ENCODE data around the gene B4GALT1. TPM values are rescaled to one million over a fixed set of nuclear protein-coding genes. Genes with fewer than 3 reads are reported as not detected.

B4GALT1 gene
- total RNA-seq, 1 experiment from 2014 or later, result 121 TPM

- H3K27ac Mint-ChIP-seq (ENCODE audit: unreplicated experiment), result no peak overlapping the region
- Histone ChIP-seq H3K4me3 (ENCODE audit: low read depth, low read length) (no peak overlapping the region), H3K9me3 (no peaks in the 10 kb centered on the region), H3K4me1 (peaks cover 45% of the 10 kb centered on the region), H3K27me3 (replicated peaks; ENCODE audit: control insufficient read depth, insufficient read depth, low read length) (no peaks in the 10 kb centered on the region), H3K36me3 (ENCODE audit: control insufficient read depth, insufficient read depth, low read length) (no peaks in the 10 kb centered on the region)
- intact Hi-C loops (cut with micrococcal nuclease; ENCODE audit: unreplicated experiment), result no loop called here
- H3K27me3 Mint-ChIP-seq (ENCODE audit: insufficient read depth, unreplicated experiment), result no peaks in the 10 kb centered on the region
- BruUV-seq (replicated peaks), result no TSS peak
- TF ChIP-seq CTCF (IDR thresholded peaks at IDR 0.05; ENCODE audit: insufficient read depth in 1 of 2, low read depth in 1 of 2, low read length in 1 of 2, severe bottlenecking in 1 of 2, unreplicated experiment in 1 of 2), result no peak
- H3K9me3 Mint-ChIP-seq (ENCODE audit: unreplicated experiment), result no peaks in the 10 kb centered on the region
- ChIA-PET CTCF (no interaction called here), POLR2A (interaction anchor here (0.6 kb wide), 1 partner anchor 309 kb away, joined by 4 read pairs; no protein-coding TSS in a partner anchor)
- peaks cover 14% of the 10 kb centered on the region for H3K36me3 Mint-ChIP-seq (ENCODE audit: insufficient read depth, unreplicated experiment)
- DNase-seq, result no peak
- H3K4me3 Mint-ChIP-seq (ENCODE audit: unreplicated experiment), result no peak overlapping the region
- peaks cover 39% of the 10 kb centered on the region for H3K4me1 Mint-ChIP-seq (ENCODE audit: low read depth, unreplicated experiment)
These were observed 18.6 kb downstream of the B4GALT1 start for GRCh38 chr9:33148367-33149014.

GRCh38 chr9:33147416-33148169 is 19.5 kb downstream of the B4GALT1 start:
- ChIA-PET CTCF (no interaction called here), POLR2A (no interaction called here)
- Mint-ChIP-seq H3K27ac (ENCODE audit: unreplicated experiment) (no peak overlapping the region), H3K9me3 (ENCODE audit: unreplicated experiment) (no peaks in the 10 kb centered on the region), H3K36me3 (ENCODE audit: insufficient read depth, unreplicated experiment) (peaks cover 19% of the 10 kb centered on the region), H3K4me3 (ENCODE audit: unreplicated experiment) (no peak overlapping the region), H3K4me1 (ENCODE audit: low read depth, unreplicated experiment) (peaks cover 32% of the 10 kb centered on the region), H3K27me3 (ENCODE audit: insufficient read depth, unreplicated experiment) (no peaks in the 10 kb centered on the region)
- H3K27me3 ChIP-seq (replicated peaks; ENCODE audit: control insufficient read depth, insufficient read depth, low read length), result no peaks in the 10 kb centered on the region
- no TSS peak for BruUV-seq (replicated peaks)
- peaks cover 45% of the 10 kb centered on the region for H3K4me1 ChIP-seq
- DNase-seq, result no peak
- no peak overlapping the region for H3K4me3 ChIP-seq (ENCODE audit: low read depth, low read length)
- intact Hi-C loops (cut with micrococcal nuclease; ENCODE audit: unreplicated experiment), result no loop called here
- H3K9me3 ChIP-seq, result no peaks in the 10 kb centered on the region
- no peak for TF ChIP-seq CTCF (IDR thresholded peaks at IDR 0.05; ENCODE audit: insufficient read depth in 1 of 2, low read depth in 1 of 2, low read length in 1 of 2, severe bottlenecking in 1 of 2, unreplicated experiment in 1 of 2)
- H3K36me3 ChIP-seq (ENCODE audit: control insufficient read depth, insufficient read depth, low read length), result no peaks in the 10 kb centered on the region

- BruUV-seq (replicated peaks), result no TSS peak
- no peaks in the 10 kb centered on the region for H3K9me3 Mint-ChIP-seq (ENCODE audit: unreplicated experiment)
- no peak overlapping the region for H3K4me3 Mint-ChIP-seq (ENCODE audit: unreplicated experiment)
- intact Hi-C loops (cut with micrococcal nuclease; ENCODE audit: unreplicated experiment), result no loop called here
- Histone ChIP-seq H3K4me1 (peaks cover 39% of the 10 kb centered on the region), H3K9me3 (no peaks in the 10 kb centered on the region), H3K27me3 (replicated peaks; ENCODE audit: control insufficient read depth, insufficient read depth, low read length) (no peaks in the 10 kb centered on the region), H3K36me3 (ENCODE audit: control insufficient read depth, insufficient read depth, low read length) (no peaks in the 10 kb centered on the region), H3K4me3 (ENCODE audit: low read depth, low read length) (no peak overlapping the region)
- peaks cover 21% of the 10 kb centered on the region for H3K4me1 Mint-ChIP-seq (ENCODE audit: low read depth, unreplicated experiment)
- POLR2A ChIA-PET, result no interaction called here
- H3K36me3 Mint-ChIP-seq (ENCODE audit: insufficient read depth, unreplicated experiment), result peaks cover 21% of the 10 kb centered on the region
- CTCF ChIA-PET, result no interaction called here
- H3K27ac Mint-ChIP-seq (ENCODE audit: unreplicated experiment), result no peak overlapping the region
- H3K27me3 Mint-ChIP-seq (ENCODE audit: insufficient read depth, unreplicated experiment), result no peaks in the 10 kb centered on the region
- no peak for TF ChIP-seq CTCF (IDR thresholded peaks at IDR 0.05; ENCODE audit: insufficient read depth in 1 of 2, low read depth in 1 of 2, low read length in 1 of 2, severe bottlenecking in 1 of 2, unreplicated experiment in 1 of 2)
- DNase-seq, result no peak
These were observed 20.8 kb downstream of the B4GALT1 start for GRCh38 chr9:33146298-33146697.

Measured in Caco-2 (cell line).